GM21515 (cell line): ENCODE results near the gene RABGAP1L.
"Not testable (repeated sequence)": the region's sequence is repeated elsewhere in the genome, so short reads cannot be mapped to it uniquely, and the experiment has no call there.

Experiments
- ATAC-seq: cut with Tn5 transposase; IDR thresholded peaks from one replicate; pipeline ENCODE4 v1.9.1; 2021; ENCODE audit not compliant: unreplicated experiment

Gene RABGAP1L

DNA sequence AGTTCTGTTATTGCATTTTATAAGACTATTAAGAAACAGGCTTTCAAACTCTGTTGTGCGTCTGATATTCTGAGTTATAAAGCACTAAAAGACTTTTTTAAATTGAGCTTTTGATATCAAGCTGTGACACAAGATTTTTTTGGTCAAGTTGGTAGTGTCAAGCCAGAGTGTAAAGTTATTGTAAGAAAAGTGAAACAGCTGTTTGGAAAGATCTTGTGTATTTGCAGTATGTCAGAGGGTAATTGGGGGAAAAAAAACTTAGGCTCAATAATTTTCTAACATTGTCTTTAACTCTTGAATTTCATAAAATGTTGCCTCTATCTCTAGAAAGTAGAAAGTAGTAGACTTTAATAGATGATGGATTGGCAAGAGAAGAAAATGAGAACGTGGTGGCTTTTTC is 844.2 kb downstream of the RABGAP1L start:
- no peak for ATAC-seq

DNA sequence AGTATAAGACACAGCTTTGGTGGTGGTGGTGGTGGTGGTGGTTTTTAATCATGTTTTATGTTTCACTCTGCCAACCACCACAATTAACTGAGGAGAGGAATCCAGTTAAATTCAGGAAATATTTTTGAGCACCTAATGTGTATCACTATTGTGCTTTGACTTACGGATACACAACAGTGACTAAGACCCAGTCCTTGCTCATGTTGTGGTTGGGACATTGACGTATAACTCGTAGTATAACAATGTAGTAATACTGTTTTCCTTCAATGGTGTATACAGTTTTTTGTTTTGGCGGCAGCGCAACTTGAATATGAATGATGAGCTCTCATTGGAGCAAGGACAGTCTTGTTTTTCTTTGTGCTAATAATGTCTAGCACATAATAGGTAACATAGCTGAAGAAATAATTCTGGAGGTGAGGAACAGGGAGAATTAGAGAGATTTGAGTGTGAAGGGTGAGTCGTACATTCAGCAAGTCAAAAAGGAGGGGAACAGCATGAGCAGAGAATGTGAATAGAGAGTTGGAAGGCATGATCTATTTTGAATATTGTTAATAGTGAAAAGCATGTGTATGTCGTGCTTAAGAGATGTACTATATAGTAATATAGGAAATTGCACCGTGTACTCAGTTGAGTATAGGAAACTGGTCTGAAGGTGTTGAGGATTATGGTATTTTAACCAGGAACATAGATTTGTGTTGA is 845.9 kb downstream of the RABGAP1L start:
- ATAC-seq, result no peak

DNA sequence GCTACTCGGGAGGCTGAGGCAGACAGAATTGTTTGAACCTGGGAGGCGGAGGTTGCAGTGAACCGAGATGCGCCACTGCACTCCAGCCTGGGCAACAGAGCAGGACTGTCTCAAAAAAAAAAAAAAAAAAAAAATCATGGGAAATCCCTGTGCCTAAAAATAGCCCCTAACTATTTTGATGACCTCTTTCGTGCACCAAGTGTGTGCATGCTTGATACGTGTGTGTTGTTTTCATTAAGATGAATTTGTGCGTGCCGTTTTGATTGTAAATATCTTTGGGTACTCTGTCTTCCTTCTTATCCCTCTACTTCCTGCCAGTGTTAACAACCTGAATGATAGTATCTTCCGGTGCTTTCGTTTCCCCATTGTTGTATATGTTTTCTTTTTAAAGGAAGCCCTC is 850.2 kb downstream of the RABGAP1L start:
- ATAC-seq, result no peak

DNA sequence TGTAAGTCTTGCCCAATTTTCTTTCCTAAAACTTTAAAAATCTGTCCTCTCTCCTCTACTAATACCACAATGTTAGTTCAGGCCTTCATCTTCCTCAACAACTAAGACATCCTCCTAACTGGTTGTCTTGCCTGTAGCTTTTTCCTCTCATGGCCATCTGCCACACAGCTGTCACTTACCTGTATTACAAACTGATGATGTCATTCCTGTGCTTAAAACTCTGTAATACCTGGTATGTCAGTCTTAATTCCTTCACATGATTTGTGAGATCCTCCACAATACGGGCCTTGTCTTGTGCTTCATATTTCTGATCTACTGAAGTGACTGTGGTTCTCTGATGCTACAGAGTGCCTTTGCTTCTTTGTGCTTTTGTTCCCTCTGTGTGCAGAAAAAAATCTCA is 854.1 kb downstream of the RABGAP1L start:
- no peak for ATAC-seq

DNA sequence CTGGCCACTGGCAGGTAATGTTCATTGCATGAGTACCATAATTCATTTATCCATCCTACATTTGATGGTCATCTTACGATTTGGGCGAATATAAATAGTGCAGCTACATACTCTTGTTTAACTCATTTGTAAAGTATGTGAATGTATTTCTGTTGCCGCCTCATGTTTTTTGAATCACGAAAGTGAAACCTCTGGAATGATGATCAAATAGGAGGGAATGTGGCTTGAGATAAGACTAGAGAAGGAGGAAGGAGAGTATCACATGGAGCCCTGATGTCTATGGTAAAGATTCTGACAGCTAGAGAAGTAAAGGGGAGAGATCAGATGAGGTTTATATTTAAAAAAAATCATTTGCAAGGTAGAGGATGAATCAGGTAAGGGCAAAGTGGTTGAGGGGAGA is 855.9 kb downstream of the RABGAP1L start:
- no peak for ATAC-seq

DNA sequence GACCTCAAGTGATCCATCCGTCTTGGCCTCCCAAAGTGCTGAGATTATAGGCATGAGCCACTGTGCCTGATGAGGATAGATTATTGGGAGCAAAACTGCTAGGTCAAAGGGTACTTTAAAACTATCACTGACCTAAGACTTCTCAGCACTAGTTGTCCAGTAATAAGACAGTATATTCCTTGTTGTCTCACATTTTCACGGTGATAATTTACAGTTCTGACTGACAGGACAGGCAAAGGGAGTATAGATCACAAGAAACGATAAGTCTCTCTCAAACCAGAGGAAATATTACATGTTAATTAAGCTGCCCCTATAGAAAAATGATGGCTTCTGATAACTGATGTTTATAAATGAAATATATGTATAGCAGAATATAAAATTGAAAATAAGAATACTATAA is 860.2 kb downstream of the RABGAP1L start:
- ATAC-seq, result no peak

DNA sequence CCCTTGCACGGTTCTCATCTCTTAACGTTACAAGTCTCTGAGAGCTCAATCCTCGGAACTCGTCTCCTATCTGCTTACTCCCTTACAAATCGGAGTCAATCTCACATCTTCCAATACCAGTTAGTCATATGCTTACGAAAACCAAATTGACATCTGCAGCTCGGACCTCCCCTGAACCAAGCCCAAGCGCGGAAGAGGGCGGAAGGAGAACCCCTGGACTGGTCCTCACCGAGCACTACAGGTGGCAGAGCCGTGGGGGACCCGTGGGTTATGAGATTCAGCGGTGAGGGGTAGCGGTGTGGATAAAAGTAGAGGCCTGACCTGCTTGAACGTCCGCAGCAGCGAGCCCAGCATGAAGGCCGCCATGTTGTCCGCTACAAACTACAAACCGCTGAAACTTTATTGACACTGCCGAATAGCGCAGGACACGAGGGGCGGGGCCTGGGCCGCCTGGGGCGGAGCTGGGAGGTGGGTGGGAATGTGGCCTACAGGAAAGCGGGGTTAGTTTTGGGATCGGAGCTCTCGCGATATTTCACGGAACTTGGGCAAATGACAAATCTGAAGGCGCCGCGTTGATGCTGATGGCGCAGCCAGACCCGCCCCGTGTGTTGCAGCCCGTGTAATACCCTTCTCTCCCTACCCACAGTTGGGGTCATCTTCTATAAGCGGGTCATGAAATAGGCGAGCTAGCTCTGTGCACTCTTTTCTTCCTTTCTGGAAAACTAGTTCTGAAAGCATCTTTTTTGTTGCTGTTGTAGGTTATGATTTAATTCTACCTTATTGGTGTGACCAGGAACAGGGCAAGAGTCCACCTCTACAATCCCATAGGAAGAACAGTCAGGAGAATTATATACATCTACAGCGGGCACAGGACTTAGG is 864.0 kb downstream of the RABGAP1L start, which contains the start of gene MRPS14:
TSS of gene MRPS14 (minus strand) at position 383 of the 879 bp plus-strand sequence. CDS start at position 366, 17 bp downstream.
- peak; percentile 93 for ATAC-seq

GRCh38 chr1:175023922-175024242 is 864.6 kb downstream of the RABGAP1L start:
- not testable (repeated sequence) for ATAC-seq

GRCh38 chr1:175024773-175025172 is 865.5 kb downstream of the RABGAP1L start:
- ATAC-seq, result no peak

DNA sequence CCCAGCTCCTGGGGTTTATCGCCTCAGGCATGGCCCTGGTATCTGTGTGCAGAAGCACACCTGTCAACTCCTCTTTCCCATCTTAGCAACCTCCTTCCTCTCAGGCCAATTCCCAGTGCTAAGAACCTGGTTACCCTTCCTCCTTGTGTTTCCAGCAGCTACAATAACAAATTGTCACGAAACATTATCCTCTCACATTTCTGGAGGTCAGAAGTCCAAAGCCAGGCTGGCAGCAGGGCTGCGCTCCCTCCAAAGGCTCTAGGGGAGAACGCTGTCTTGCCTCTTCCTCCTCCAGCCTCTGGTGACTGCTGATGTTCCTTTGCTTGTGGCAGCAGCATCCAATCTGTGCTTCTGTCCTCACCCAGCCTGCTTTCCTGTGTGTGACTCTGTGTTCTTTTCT is 874.6 kb downstream of the RABGAP1L start:
- ATAC-seq, result no peak

DNA sequence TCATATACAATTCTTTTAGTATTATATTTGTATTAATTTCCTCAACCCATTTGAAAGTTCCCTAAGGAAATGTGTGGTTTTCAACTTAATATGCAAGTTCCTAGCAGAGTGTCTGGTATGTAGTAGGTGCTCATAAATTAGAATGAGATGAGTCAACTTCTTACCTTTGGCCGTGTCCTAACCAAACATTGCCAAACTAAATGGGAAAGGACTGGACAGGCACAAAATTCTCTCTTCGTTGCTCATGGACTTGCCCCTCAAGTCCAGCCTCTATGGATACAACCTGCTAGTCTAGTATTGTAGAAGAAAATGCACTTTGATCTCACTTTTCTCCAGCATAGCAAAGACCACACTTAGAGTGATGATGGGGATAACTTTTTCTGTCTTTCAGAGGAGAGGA is 875.5 kb downstream of the RABGAP1L start:
- no peak for ATAC-seq

GRCh38 chr1:175035865-175036264 is 876.5 kb downstream of the RABGAP1L start:
- no peak for ATAC-seq

GRCh38 chr1:175036476-175036875 is 877.2 kb downstream of the RABGAP1L start:
- no peak for ATAC-seq

GRCh38 chr1:175037416-175037815 is 878.1 kb downstream of the RABGAP1L start:
- no peak for ATAC-seq

DNA sequence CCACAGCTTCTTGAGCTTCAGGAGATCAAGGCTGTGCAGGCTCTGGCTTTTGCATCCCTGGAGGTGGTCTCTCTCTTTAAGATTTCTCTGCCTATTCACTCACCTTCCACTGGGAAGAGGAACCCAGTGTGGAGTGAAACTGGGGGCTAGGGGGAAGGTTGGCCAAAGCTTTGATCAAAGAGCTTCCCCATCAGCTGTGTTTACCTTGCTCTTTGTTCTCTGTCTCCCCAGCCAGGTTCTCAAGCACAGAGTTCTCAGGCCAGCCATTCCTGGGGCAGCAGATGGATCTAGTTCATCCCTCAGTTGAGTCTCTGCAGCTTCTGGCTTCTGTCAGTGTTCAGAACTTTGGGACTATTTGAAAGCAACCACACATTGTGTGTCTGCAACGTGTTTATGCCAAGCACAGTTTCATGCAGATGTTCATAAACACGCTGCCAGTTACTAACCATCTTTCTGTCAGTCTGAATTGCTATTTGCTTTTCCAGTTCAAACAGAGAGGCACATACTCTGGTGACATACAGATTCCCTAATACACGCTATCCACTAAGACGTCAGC is 881.1 kb downstream of the RABGAP1L start:
- ATAC-seq, result no peak

DNA sequence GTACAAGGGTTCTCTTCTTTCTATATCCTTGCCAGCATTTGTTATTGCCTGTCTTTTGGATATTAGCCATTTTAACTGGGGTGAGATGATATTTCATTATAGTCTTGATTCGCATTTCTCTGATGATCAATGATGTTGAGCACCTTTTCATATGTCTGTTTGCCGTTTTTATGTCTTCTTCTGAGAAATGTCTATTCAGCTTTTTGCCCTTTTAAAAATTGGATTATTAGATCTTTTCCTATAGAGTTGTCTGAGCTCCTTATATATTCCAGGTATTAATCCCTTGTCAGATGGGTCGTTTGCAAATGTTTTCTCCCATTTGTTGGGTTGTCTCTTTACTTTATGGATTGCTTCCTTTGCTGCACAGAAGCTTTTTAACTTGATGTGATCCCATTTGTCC is 883.3 kb downstream of the RABGAP1L start:
- no peak for ATAC-seq

DNA sequence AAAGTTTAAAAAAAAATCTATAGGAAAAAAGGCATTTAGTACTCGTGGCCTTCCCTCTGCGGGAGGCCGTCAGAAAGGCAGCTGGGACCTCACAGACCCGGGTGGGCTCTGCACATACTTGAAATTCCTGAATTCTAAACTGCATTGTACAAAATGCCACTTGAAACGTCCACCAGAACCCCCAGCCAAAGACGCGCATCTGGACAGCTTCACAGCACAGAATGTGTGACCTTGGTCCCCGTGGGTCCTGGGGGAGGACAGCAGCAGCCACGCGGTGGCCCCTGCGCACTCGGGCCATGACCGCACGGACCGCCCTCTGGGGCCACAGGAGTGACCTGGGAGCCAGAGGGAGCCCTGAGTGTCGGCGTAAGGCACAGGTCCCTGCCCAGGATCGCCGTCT is 884.5 kb downstream of the RABGAP1L start:
- no peak for ATAC-seq

- not testable (repeated sequence) for ATAC-seq
Observed at GRCh38 chr1:175044591-175044990, 885.3 kb downstream of the RABGAP1L start.
